ENCODE data around the gene FBF1.
"Not testable (repeated sequence)": the region's sequence is repeated elsewhere in the genome, so short reads cannot be mapped to it uniquely, and the experiment has no call there.

The FBF1 gene

GRCh38 chr17:75874323-75875181 is 66.3 kb downstream of the FBF1 start:
- no peak for DNase-seq

GRCh38 chr17:75873587-75874322 is 67.1 kb downstream of the FBF1 start:
- no peak for DNase-seq

- DNase-seq, result no peak
These were observed 68.1 kb downstream of the FBF1 start for GRCh38 chr17:75872434-75873351.

GRCh38 chr17:75870228-75870627 is 70.6 kb downstream of the FBF1 start:
- not testable (repeated sequence) for DNase-seq

GRCh38 chr17:75869282-75870141 is 71.3 kb downstream of the FBF1 start:
- no peak for DNase-seq

GRCh38 chr17:75868730-75869281 is 72.0 kb downstream of the FBF1 start:
- not testable (repeated sequence) for DNase-seq

GRCh38 chr17:75865404-75866188 is 75.2 kb downstream of the FBF1 start:
- not testable (repeated sequence) for DNase-seq

GRCh38 chr17:75864887-75865286 is 76.0 kb downstream of the FBF1 start:
- not testable (repeated sequence) for DNase-seq

GRCh38 chr17:75864448-75864871 is 76.4 kb downstream of the FBF1 start:
- peak; percentile 36 for DNase-seq

- DNase-seq, result no peak
These were observed 78.9 kb downstream of the FBF1 start for GRCh38 chr17:75861927-75862317.

Measured in retina (tissue), 1 donor.